ENCODE results near the gene PIBF1.

GRCh38 chr13:73040968-73041596 lies 259.1 kb downstream of the PIBF1 start:
- TF ChIP-seq CTCF (IDR thresholded peaks at IDR 0.05; ENCODE audit: insufficient read depth, low read length) (no peak), GABPA (IDR thresholded peaks at IDR 0.05; ENCODE audit: low read depth) (no peak), POLR2AphosphoS5 (IDR thresholded peaks at IDR 0.05; ENCODE audit: low read depth) (no peak), REST (IDR thresholded peaks at IDR 0.05; ENCODE audit: insufficient replicate concordance, low read depth) (no peak)

Measured in HL-60 (cell line).